Measurements from ENCODE around the gene G3BP1. TPM values are rescaled to one million over a fixed set of nuclear protein-coding genes. Genes with fewer than 3 reads are reported as not detected.

The G3BP1 gene
- polyA plus RNA-seq, 3 donors, result 10.6 to 60.6 (median 58.8) TPM

- Histone ChIP-seq H3K79me2 (ENCODE audit: insufficient read depth, low read length) (peaks cover 58% of the 10 kb centered on the region), H3K4me2 (replicated peaks; ENCODE audit: extremely low read depth, low read length, poor library complexity, severe bottlenecking) (peak overlapping the region; percentile 96), H3K27ac (ENCODE audit: low read depth in 1 of 2, low read length in 2 of 2) (peak overlapping the region; percentile 73 to 97), H4K20me1 (ENCODE audit: insufficient read depth, low read length) (peaks cover 10% of the 10 kb centered on the region), H3K27me3 (ENCODE audit: control insufficient read depth in 2 of 2, insufficient read depth in 2 of 2, low read length in 2 of 2) (no peaks in the 10 kb centered on the region), H3K4me1 (ENCODE audit: control insufficient read depth in 1 of 2, insufficient read depth in 2 of 2, low read length in 2 of 2) (peaks cover 27 to 33% of the 10 kb centered on the region in 2 donors), H3K4me3 (replicated peaks in 1 of 3; ENCODE audit: low read depth in 2 of 3, low read length in 3 of 3) (peak overlapping the region; percentile 63 to 99 (median 84)), H3K9ac (ENCODE audit: insufficient read depth, low read length, poor library complexity, severe bottlenecking) (peak overlapping the region; percentile 92), H3K9me3 (replicated peaks in 1 of 2; ENCODE audit: control insufficient read depth in 1 of 2, insufficient read depth in 1 of 2, low read length in 2 of 2) (no peaks in the 10 kb centered on the region), H3K36me3 (replicated peaks in 1 of 2; ENCODE audit: control insufficient read depth in 1 of 2, insufficient read depth in 2 of 2, low read length in 2 of 2) (peaks cover 0 to 13% of the 10 kb centered on the region in 2 donors), H2AFZ (ENCODE audit: insufficient read depth, low read depth, low read length, poor library complexity, severe bottlenecking) (peak overlapping the region; percentile 89)
- H3K27me3 Mint-ChIP-seq (ENCODE audit: low read depth in 3 of 3), result peaks cover 0 to 3% (median 1%) of the 10 kb centered on the region in 3 donors
- TF ChIP-seq CTCF (IDR thresholded peaks at IDR 0.05), result no peak
- H3K9me3 Mint-ChIP-seq, result no peaks in the 10 kb centered on the region
- peaks cover 7 to 12% of the 10 kb centered on the region in 2 donors for H3K36me3 Mint-ChIP-seq
- 4% methylated on average over 4 of the region's 9 CpGs for WGBS (ENCODE audit: insufficient coverage)
- DNase-seq, result peak; percentile 21 to 48 (median 29)
- intact Hi-C loops (cut with micrococcal nuclease), result loop anchor here in 1 of 2 donors (2.0 kb wide), 1 partner anchor 15 kb away; no protein-coding TSS in a partner anchor
- peak overlapping the region; percentile 90 to 95 for H3K4me3 Mint-ChIP-seq
- peaks cover 42% of the 10 kb centered on the region for H3K4me1 Mint-ChIP-seq
- peak overlapping the region; percentile 88 to 97 (median 91) for H3K27ac Mint-ChIP-seq
These were observed 14.3 kb upstream of the G3BP1 start for GRCh38 chr5:151757233-151758140.

- Histone ChIP-seq H3K27me3 (ENCODE audit: control insufficient read depth in 2 of 2, insufficient read depth in 2 of 2, low read length in 2 of 2) (no peaks in the 10 kb centered on the region), H3K9me3 (replicated peaks in 1 of 2; ENCODE audit: control insufficient read depth in 1 of 2, insufficient read depth in 1 of 2, low read length in 2 of 2) (no peaks in the 10 kb centered on the region), H3K79me2 (ENCODE audit: insufficient read depth, low read length) (peaks cover 52% of the 10 kb centered on the region), H4K20me1 (ENCODE audit: insufficient read depth, low read length) (peaks cover 10% of the 10 kb centered on the region), H3K4me2 (replicated peaks; ENCODE audit: extremely low read depth, low read length, poor library complexity, severe bottlenecking) (peak overlapping the region; percentile 96), H2AFZ (ENCODE audit: insufficient read depth, low read depth, low read length, poor library complexity, severe bottlenecking) (peak overlapping the region; percentile 89), H3K4me1 (ENCODE audit: control insufficient read depth in 1 of 2, insufficient read depth in 2 of 2, low read length in 2 of 2) (peaks cover 27 to 33% of the 10 kb centered on the region in 2 donors), H3K27ac (ENCODE audit: low read depth in 1 of 2, low read length in 2 of 2) (peak overlapping the region; percentile 73 to 97), H3K36me3 (replicated peaks in 1 of 2; ENCODE audit: control insufficient read depth in 1 of 2, insufficient read depth in 2 of 2, low read length in 2 of 2) (peaks cover 0 to 7% of the 10 kb centered on the region in 2 donors), H3K9ac (ENCODE audit: insufficient read depth, low read length, poor library complexity, severe bottlenecking) (peak overlapping the region; percentile 92), H3K4me3 (replicated peaks in 1 of 3; ENCODE audit: low read depth in 2 of 3, low read length in 3 of 3) (peak overlapping the region; percentile 63 to 99 (median 84))
- H3K27ac Mint-ChIP-seq, result peak overlapping the region; percentile 88 to 97 (median 91)
- peak in 1 of 3 donors; percentile 22 for DNase-seq
- peaks cover 37% of the 10 kb centered on the region for H3K4me1 Mint-ChIP-seq
- peaks cover 0 to 3% (median 1%) of the 10 kb centered on the region in 3 donors for H3K27me3 Mint-ChIP-seq (ENCODE audit: low read depth in 3 of 3)
- peaks cover 6 to 7% of the 10 kb centered on the region in 2 donors for H3K36me3 Mint-ChIP-seq
- TF ChIP-seq CTCF (IDR thresholded peaks at IDR 0.05), result no peak
- H3K9me3 Mint-ChIP-seq, result no peaks in the 10 kb centered on the region
- intact Hi-C loops (cut with micrococcal nuclease), result loop anchor here in 1 of 2 donors (2.0 kb wide), 1 partner anchor 15 kb away; no protein-coding TSS in a partner anchor
- WGBS (ENCODE audit: insufficient coverage), result 0% methylated on average over 5 of the region's 11 CpGs
- peak overlapping the region; percentile 90 to 95 for H3K4me3 Mint-ChIP-seq
These were observed 13.7 kb upstream of the G3BP1 start for GRCh38 chr5:151758141-151758429.

All from CD14-positive monocyte (primary cell).